HG02885 (cell line): Measurements from ENCODE around the gene DCST2.

Experiments
- ATAC-seq: cut with Tn5 transposase; IDR thresholded peaks from one replicate; pipeline ENCODE4 v1.9.1; 2021; ENCODE audit warnings: mild to moderate bottlenecking; ENCODE audit not compliant: unreplicated experiment, poor library complexity

DCST2 gene

DNA sequence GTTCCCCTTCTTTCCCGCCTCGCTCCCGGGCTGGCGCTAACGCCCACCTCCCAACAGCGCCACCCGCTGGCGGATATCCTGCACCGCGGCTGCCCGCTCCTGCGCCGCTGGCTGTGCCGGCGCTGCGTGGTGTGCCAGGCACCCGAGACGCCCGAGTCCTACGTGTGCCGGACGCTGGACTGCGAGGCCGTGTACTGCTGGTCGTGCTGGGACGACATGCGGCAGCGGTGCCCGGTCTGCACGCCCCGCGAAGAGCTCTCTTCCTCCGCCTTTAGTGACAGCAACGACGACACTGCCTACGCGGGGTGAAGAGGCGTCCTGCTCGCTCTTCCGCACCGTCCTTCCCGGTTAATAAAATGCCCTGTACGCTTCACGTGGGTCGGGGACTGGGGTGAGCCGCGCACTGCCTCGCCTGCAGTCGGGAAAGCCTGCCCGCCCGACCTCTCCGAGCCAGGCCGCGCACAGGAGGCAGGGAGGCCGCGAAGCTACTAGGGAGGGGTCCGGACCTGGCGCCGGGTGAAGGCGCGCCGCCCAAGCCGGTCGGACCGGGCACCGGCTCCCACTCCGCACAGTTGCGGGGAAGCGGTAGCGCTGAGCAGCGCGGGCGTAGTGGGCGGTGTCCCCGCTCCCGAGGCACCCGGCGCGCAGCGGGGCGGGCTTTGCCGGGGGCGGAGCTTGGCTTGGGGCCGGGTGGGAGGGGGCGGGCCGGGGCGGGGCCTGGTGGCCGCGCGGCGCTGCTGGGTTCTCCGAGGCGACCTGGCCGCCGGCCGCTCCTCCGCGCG, 17.2 kb upstream of the DCST2 start, which contains the start of gene ADAM15:
ADAM15 (plus strand) TSS at position 757 of the 782 bp plus-strand sequence. CDS start 71 bp downstream, outside the sequence.
- ATAC-seq = peak; percentile 72

DNA sequence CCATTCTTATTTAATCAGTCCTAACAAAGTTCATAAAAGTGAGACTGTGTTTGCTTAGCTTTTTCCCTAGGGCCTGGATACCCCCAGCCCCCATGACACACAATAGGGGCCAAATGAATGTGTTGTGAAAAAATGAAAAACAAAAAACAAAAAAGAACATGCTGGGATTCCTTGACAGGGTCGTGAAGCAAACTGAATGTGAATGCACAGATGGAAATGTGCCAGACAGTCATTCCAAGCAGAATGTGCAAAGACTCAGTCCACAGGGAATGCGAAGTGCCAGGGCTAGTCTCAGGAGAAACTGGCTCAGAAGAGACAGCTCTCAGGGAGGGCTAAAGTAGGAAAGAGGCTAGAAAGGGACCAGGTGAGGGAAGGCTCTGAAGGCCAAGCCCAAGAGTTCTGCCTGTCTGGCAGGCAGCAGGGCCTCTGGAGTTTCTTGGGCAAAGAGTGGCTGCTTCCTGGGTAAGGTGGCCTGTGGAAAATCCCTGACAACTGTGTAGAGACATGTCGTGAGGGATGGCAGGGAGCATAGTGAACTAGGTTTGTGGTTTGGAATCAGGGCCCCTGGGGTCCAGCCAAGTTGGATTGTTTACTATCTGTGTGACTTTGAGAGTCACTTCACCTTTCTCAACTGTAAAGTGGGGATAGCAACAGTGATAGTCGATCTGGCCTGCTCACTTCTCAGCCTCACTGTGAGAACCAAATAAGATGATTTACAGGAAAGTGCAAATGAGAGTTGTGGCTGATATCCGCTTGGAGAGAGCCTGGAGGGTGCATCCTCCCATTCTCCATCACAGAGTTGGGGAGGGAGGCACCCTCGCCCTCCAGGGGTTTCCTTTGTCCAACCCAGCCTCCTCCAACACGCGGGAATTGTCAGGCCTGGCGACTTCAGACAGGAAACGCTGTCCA, 16.3 kb upstream of the DCST2 start:
- ATAC-seq = no peak

DNA sequence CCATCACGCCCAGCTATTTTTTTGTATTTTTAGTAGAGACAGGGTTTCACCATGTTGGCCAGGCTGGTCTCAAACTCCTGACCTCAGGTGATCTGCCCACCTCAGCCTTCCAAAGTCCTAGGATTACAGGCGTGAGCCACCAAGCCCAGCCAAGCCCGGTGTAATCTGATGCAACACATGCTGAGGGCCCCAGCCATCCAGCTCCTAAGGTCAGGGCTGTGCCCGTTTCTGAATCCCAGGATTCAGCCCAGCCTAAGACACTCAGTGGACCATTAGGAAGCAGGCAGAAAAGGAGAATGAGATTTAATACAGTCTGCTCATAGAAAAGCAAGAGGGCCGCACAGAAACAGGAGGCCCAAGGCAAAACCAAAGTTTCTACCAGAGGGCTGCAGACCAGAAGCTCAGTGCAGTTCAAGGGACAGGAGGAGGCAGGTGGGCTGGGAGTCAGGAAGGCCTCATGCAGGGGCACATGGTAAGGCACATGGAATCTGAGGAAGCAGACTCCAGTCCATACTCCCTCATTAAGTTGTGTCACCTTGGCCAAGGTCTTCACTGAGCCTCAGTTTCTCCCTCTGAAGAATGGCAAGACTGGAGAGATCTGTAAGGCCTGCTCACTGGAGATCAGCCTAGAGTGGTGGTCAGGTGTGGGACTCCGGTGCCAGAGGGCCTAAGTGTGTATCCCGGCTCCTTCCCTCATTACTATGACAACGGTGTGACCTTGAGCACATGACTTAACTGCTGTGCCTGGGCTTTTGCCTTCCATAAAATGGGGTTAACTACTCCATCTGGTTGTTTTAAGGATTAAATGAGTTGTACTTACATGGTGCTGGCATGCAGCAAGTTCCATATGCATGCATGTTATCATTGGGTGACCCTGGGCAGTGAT, 15.1 kb upstream of the DCST2 start:
- ATAC-seq = no peak

DNA sequence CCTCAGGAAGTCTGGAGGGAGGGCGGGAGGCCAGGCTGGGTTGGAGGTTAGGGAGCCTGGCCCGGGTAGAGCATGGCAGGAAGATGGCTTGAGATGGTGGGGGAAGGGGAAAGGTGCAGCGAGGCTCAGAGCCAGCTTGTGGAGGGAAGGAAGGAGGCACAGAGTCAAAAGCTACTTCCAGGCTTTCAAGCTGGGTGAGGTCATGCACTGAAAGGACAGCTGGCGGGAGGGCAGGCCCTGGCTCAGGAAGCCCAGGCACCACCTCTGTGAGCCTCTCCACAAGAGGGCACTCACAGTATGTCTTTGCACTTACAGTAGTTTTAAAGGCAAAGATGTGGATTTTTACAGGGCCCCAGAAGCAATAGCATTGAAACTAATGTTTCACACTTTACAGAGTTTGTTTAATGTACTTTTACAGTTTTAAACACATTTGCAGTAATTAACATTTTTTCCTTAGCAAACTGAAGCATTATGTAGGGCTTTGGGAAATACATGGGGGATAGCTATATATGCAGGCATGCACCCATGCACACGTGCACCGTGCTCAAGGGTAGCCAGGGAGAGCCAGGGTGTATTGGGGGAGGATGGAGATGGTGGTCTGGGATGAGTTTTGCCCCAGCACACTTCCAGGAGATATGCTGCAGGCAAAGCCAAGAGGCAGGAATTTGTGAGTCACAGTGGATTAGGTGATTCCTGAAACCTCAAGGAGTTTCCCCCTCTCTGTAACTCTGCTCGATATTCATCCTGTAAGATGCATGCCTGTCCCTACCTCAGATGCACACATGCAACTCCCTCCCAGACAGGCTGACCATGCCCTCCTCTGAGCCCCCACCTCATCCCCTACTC, 11.5 kb upstream of the DCST2 start:
- ATAC-seq = no peak

DNA sequence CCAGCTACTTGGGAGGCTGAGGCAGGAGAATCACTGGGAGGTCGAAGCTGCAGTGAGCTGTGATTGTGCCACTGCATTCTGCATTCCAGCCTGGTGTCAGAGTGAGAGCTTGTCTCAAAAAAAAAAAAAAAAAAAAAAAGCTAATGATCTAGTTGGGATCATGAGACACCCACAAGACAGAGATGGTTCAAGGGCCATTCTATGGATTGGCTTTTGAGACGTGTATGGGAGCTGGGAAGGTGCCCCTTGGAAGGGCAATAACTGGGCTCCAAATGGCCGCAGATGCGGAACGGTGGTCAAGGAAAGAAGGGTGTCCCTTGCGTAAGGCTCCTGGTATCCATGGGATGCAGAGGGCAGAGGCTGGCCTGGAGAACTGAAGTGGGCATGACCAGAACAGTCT, 10.8 kb upstream of the DCST2 start:
- ATAC-seq = no peak

DNA sequence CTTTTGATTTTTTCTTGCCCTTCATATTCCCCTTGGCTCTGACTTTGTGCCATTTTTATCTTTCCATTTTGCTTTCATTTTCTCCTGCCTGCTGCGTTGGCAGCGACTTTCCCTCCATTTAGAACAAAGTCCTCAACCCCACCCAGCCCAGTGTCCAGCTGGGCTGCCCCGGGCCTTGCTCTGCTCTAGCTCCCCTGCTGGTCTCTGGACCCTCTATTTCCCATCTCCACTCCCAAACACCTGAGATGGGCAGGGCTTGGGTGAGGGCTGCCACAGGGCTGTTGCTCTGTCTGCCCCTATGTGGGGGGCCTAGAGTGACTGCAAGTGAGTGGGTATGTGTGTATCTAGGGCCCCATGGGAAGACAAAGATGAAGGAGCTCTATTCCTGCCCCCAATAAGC, 10.2 kb upstream of the DCST2 start:
- ATAC-seq = no peak

DNA sequence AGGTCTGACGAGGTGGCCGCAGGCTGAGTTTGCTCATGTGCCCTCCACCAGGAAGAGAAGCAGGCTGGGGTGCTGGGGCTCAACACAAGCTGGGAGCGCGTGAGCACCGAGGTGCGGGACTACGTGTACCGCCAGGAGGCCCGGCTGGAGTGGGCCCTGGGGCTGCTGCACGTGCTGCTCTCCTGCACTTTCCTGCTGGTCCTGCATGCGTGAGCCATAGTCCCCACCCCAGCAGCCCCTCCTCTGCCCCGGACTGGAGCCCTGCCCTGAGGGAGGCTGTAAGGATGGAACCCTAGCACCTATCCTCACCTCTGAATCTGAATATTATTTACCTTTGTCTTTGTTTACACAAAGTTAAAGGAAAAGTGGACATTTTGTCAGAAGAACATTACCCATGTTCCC, 9.7 kb upstream of the DCST2 start:
- no peak for ATAC-seq

DNA sequence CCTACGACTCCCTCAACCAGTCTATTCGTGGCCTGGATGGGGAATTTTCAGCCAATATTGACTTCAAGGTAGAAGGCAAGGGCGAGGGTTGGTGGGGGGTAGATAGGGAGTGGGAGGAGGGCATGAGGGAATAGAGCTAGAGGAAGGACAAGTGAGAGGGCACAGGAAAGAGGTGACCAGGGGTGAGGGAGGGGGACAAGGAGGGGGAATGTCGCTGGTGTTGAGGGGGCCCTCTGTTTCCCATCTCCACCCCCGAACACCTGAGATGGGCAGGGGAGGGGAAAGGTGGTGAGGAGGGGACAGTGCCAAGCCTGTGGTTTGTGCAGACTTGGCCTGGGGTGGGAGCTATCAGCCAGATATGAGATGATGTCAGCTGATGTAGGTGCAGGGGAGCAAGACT, 9.2 kb upstream of the DCST2 start:
- ATAC-seq = no peak

DNA sequence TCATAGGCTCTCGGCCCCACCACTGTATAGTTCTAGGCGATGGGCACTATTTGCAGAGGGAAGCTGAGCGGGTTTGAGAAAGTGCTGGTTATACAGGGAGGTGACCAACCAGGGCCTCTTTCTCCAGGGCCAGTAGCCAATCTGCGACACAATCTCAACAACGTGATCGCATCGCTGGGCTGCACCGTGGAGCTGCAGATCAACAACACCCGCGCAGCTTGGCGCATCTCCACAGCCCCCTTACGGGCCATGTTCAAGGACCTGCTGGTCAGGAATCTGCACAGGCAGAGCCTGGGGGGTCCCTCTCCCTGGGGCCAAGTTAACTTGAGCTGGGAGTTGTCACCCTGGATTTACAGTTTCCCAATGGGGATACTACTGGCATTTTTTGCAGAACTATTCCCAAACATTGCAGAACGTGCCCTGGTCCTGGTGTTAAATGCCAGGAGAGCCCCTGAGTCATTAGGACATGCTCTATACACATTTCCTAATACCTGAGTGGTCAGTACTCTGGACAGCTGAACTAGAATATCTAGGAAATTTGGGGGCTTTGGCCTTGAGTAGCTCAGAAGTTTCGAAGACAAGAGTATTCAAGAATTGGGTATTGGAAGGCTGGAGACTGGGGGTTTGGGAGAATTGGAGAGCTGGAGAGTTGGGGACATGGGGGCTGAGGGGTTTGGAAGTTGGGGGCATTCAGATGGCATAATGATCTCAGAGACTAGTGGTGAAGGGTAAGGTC, 6.9 kb upstream of the DCST2 start:
- no peak for ATAC-seq

DNA sequence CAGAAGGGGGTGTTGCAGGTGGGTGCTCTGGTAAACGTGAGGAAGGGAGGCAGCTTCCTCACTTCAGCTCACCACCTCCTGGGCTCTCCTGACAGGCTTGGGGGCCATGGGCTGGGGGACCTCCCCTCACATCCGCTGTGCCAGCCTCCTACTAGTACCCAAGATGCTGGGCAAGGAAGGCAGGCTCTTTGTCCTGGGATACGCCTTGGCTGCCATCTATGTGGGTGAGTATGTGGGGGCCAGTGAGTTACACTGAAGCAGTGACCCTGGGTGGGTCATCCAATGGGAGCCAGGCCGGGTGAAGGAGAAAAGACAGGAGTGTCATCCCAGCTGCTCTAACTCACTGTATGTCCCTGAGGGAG, 5.7 kb upstream of the DCST2 start:
- no peak for ATAC-seq

DNA sequence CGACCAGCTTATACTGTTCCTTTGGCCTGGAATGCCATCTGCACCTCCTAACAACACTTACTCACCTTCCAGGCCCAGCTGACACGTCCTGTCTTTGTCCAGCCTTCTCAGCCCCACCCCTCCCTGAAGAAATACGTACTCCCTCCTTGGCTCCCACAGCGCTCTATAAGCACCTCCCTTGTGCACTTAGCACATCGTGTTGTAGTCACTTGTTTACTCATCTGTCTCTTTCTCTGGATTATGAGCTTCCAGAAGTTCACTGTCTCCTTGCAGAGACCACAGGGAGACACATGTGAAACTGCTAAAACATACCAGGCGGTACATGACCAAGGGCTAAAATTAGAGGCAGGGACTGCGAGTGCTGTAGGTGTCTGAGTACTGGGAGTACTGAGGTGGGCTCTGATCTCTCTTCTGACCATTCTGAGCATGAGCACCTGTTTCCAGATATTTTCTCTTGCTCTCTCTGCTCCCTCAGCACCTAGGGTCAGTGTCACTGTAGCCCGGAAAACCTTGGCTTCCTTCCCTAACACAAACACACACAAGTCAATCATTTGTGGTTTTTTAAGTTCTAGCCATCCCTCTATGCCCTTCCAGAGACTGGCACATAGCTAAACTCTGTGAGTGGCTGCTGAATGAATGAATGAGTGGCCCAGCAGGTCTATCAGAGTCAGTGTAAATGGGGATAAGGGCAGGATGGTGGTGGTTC, 5.2 kb upstream of the DCST2 start:
- ATAC-seq = no peak

DNA sequence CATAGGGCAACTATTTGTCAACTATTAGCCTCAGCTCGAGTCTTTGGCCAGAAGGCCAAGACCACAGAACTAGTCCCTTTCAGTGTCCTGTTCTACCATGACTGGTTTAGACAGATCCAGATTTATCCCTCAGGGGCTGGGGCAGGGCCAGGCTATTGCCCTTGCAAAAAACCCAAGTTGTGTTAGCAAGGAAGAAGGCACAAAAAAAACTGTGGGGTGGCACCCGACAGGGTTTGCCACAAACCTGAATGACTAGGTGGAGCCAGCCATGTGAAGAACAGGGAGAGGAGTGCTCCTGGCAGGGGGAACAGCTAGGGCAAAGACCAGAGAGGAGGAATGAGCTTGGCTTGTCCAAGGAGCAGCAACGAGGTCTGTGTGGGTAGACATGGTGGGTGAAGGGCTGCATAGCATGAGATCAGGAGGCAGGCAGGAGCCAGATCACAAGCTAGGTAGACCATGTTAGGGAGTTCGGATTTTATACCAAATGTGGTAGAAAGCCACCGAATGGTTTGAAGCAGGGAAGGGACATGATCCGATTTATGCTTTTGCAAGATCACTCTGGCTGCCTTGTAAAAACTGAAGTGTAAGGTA, 4.4 kb upstream of the DCST2 start:
- ATAC-seq = no peak

DNA sequence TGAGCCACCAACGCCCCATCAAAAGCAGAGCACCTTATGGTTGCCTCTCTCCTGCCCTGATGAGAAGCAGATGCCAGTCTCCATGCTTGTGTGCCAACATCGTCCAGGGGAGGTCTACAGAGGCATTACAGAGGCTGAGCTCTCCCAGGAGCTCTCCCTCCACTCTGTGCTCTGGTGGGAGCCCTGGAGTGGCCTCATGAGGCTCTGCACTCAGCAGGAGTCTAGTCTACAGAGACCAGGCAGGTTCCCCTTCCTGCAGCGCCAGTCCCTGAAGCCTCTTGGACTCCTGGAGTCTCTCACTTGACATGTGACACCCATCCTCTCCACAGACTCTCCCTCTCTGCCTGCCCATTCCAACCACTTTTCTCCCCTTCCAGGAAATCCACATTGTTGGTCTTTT, 3.5 kb upstream of the DCST2 start:
- ATAC-seq = no peak

DNA sequence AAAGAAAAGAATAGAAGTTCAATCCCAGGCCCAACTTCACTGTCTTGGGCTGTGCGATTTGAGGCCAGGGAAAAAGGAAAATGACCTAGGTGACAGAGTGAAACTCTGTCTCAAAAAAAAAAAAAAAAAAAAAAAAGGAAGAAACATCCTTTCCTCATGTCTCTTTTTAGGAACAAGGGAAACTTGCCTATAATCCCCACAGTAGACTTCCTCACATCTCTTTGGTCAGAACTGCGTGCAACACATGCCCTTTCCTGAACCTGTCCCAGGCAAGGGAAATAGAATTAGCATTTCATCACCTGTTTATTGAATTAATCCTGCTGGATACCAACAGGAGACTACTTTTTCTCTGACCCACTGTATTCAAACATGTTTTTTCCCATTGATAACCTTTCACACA, 2.4 kb upstream of the DCST2 start:
- ATAC-seq = no peak

DNA sequence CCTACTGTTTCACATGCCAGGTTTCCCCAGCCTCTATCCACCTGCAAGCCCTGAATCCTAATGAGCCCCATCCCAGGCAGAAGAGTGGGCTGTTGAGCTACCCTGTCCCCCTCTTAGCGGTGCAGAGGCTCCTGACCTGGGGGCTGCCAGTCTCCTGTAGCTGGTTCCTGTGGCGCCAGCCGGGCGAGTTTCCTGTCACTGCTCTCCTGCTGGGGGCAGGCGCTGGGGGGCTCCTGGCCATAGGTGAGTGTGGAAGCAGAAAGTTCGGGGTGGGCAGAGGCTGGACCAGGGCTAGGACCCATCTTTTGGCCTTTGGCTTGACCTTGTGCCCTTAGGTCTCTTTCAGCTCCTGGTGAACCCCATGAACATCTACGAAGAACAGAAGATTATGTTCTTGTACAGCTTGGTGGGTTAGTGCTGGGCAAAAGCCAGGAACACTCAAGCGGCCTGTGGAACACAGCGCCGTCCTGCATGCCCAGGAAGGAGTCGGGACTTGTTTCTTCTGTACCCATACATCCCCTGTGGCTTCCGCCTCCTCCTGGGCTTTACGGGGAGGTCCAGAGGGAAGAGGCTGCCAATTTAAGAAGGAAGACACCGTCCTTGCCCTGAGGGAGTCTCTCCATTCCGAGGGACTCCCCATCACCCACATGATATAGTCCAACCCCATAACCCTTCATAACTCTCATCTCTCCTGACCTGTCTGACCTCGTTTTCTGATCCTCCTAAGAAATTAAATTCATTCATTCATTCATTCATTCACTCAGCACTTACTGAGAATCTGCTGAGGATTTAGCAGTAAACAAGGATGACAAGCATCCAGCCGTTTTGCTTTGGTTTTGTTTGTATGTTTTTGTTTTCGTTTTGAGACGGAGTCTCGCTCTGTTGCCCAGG, 982 bp upstream of the DCST2 start:
- no peak for ATAC-seq

DNA sequence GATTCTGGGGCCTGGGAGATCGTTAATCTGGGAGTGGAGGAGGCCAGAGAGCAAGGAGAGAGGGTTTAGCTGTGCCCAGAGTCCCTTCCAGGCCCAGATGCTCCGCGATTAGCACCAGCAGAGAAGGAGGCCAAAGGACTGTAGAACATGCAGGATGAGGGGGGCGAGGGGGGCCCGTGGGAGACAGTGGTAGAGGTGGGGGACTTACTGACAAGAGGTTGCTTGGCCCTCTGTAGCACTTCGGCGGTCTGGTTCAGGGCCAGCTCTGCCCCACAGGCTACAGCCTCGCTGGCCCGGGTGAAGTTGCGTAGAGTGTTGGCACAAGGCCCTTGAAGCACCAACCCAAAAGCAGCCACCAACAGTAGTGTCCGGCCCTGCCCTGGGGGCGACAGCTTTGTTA, 695 bp downstream of the DCST2 start:
- no peak for ATAC-seq

DNA sequence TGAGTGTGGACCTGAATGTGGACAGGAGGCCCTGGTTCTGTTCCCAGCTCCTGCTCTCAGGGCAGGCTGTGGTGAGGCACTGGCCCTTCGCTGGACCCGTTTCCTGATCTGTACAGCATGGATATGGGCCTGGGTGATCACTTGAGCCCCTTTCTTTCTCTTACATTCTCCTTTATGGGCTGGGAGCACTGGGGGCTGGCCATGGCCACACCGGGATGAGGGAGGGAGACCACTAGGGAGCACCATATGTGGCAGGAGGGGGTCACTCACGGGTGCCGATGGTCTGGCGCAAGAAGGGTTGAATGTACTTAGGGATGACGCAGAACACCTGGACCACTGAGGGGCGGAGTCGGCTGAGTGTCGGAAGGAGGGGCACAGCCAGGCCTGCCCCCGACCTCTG, 2.7 kb downstream of the DCST2 start:
- ATAC-seq = no peak
